NT2/D1 (cell line): ENCODE data around the gene REN.

Experiments used
- DNase-seq: peaks from one replicate; pipeline ENCODE4 v3.0.0-alpha.2; 2011; ENCODE audit warnings: low read depth, low spot score
- H3K27me3 ChIP-seq: 2 replicates; pipeline ENCODE4 v1.6.0; 2011; ENCODE audit warnings: mild to moderate bottlenecking; ENCODE audit not compliant: insufficient read length, insufficient read depth
- H3K36me3 ChIP-seq: 2 replicates; pipeline ENCODE4 v1.6.1; 2011; ENCODE audit warnings: mild to moderate bottlenecking, low read length, mixed read lengths; ENCODE audit not compliant: insufficient read depth, insufficient read length
- H3K4me1 ChIP-seq: 2 replicates; pipeline ENCODE4 v1.5.1; 2011; ENCODE audit not compliant: insufficient read depth, insufficient read length
- H3K4me3 ChIP-seq: 2 replicates; pipeline ENCODE4 v1.5.1; 2011; ENCODE audit warnings: low read depth; ENCODE audit not compliant: insufficient read length
- H3K9ac ChIP-seq: 2 replicates; pipeline ENCODE4 v1.6.0; 2011; ENCODE audit warnings: low read depth; ENCODE audit not compliant: insufficient read length
- H3K9me3 ChIP-seq: 2 replicates; pipeline ENCODE4 v1.5.1; 2011; ENCODE audit warnings: mild to moderate bottlenecking, low read length; ENCODE audit not compliant: insufficient read depth
- SUZ12 ChIP-seq: IDR thresholded peaks from 2 replicates; pipeline ENCODE4 v1.6.1; 2011; ENCODE audit not compliant: insufficient read length, insufficient read depth; ENCODE audit errors: extremely low read depth
- YY1 ChIP-seq: IDR thresholded peaks from 2 replicates; pipeline ENCODE4 v1.6.1; 2011; ENCODE audit not compliant: insufficient read length, insufficient read depth
- ZNF274 ChIP-seq: IDR thresholded peaks from 2 replicates; pipeline ENCODE4 v1.6.1; 2011; ENCODE audit warnings: mild to moderate bottlenecking, low read depth, low read length

REN gene

DNA sequence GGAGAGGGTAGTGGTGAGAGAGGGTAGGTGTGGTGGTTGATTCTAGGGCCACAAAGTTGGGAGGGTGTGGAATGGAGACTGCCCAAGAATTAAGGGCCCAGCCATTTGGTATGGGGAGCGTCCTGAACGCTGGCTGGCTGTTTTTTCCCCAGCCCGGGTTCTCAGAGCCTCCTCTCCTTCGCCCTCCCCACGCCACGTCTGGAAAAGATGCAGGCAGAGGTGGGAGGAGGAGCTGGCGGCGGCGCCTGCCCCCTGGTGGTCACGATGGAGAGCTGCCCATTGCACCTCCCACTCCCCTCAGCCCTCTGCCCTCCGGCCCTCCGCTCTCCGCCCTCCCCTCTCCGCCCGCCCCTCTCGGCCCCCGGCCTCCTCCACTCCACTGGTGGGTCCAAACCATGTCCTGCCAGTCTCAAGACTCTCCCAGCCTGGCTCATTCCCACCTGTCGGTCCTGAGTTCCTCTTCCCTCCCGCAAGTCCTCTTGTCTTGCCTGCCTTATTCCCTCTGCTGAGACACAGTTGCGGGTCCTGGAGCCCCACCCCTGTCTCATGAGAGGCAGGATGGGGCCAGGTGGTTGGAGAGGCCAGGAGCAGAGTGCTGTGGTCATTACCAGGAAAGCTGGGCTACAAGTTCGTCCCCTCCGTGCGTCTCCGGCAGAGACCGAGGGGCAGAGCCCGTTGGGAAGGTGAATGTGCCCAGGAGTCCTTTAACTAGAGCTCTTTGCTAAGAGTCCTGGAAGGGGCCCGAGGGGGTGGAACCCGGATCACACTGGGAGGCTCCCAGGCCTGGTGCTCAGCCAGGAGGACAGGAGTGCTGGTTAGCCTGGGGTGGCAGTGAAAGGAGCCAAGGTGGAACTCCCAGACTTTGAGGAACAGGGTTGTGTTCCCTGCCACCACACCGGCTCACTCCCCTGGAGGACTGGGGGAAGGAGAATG, 36.9 kb downstream of the REN start:
- peak overlapping the region; percentile 62 for H3K9ac ChIP-seq
- H3K4me1 ChIP-seq, result peaks cover 31% of the 10 kb centered on the region
- H3K4me3 ChIP-seq, result peak overlapping the region; percentile 0
- DNase-seq, result peak; percentile 75
- H3K27me3 ChIP-seq, result no peaks in the 10 kb centered on the region
- TF ChIP-seq ZNF274 (no peak), YY1 (no peak), SUZ12 (no peak)
- peaks cover 49% of the 10 kb centered on the region for H3K36me3 ChIP-seq
- H3K9me3 ChIP-seq, result no peaks in the 10 kb centered on the region

DNA sequence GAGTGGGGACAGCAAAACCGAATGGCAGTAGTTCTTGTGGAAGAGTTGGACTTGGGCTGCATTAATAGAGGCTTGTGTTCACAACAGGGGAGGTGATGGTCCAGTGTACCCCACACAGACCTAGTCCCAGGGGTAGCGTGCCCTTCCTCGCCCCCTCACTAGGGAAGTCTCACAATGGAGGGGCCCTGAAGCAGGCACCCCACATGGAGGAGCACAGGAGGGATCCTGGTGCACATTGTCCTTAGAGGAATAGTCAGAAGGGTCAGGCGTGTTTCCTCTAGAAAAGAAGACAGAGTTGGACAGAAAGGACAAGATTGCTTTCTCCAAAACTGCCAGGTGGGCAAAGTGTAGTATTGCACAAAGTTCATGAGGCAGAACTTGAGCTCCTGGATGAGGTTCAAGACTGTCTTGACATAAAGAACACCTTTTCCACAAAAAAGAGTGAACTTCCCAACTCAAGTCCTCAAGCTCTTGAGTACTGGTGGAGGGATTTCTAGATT, 37.6 kb downstream of the REN start:
- Histone ChIP-seq H3K4me3 (no peak overlapping the region), H3K4me1 (peaks cover 37% of the 10 kb centered on the region), H3K9me3 (no peaks in the 10 kb centered on the region), H3K36me3 (peaks cover 51% of the 10 kb centered on the region), H3K9ac (no peak overlapping the region), H3K27me3 (no peaks in the 10 kb centered on the region)
- no peak for DNase-seq
- no peak for TF ChIP-seq SUZ12
- TF ChIP-seq ZNF274, result no peak
- TF ChIP-seq YY1, result no peak

DNA sequence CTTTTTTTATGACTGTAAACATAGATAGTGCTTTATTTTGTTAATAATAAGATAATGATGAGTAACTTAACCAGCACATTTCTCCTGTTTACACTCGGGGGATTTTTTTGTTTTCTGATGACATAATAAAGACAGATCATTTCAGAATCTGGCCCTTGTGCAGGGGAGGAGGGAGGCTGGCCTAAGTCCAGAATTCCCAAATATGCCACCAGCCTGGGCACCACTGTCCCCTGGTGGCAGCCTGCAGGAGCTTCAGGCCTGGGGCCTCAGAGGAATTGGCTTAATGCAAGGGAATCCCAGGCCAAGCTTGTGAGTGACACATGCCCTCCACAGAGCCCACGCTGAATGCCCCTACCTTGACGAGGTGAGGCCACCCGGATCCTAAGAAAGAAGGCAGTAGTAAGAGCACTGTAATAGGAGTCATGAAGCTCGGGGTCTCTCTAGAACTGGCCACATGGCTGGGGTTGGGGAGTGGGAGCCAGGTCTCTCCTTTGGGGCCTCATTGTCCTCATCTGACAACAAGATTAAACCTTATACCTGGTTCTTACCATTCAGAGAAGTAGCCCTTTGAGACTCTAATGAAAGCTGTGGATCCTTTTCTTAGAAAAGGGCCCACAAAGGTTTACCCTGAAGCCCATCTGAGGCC, 38.4 kb downstream of the REN start:
- TF ChIP-seq YY1 (no peak), ZNF274 (no peak), SUZ12 (no peak)
- Histone ChIP-seq H3K36me3 (peaks cover 59% of the 10 kb centered on the region), H3K4me3 (no peak overlapping the region), H3K9me3 (no peaks in the 10 kb centered on the region), H3K27me3 (no peaks in the 10 kb centered on the region), H3K9ac (no peak overlapping the region), H3K4me1 (peaks cover 43% of the 10 kb centered on the region)
- peak; percentile 70 for DNase-seq

DNA sequence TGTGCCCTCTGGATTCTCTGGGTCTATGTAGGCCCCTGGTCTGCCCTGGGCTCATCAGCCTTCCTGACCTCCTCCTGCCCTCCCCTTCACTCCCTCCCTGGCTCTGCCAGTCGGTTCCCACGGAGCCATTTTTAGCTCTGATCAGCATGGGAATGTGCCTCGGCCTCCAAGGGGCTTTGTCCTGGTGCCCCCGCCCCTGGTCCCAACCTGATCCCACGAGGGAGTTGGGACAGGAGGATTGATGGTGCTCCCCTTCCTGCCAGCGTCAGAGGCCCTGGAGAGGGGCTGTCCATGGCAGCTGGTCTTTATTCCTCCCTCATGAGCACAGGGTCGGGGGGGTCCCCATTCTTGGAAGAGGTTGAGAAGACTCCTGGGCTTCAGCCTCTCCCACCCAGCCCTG, 39.2 kb downstream of the REN start:
- H3K4me3 ChIP-seq, result no peak overlapping the region
- H3K27me3 ChIP-seq, result no peaks in the 10 kb centered on the region
- peaks cover 64% of the 10 kb centered on the region for H3K36me3 ChIP-seq
- peaks cover 45% of the 10 kb centered on the region for H3K4me1 ChIP-seq
- TF ChIP-seq YY1, result no peak
- TF ChIP-seq ZNF274, result no peak
- no peak for TF ChIP-seq SUZ12
- H3K9me3 ChIP-seq, result no peaks in the 10 kb centered on the region
- no peak for DNase-seq
- no peak overlapping the region for H3K9ac ChIP-seq

DNA sequence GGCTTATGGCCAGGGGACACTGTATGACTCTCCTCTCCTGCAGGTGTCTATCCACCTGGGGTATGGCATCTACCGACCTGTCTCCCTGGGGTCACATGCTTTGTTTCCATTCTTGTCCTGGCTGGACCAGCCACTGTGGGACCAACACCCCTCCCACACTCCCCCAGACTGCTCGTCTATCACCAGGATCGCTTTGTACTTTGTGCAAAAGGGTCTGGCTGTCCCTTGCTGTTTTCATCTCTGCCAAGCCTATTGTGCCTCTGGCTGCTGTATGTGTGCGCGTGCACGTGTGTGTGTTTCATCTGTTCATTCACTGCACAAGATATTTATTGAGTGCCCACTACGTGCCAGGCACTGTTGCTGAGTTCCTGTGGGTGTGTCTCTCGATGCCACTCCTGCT, 39.8 kb downstream of the REN start:
- Histone ChIP-seq H3K36me3 (peaks cover 64% of the 10 kb centered on the region), H3K4me3 (no peak overlapping the region), H3K27me3 (no peaks in the 10 kb centered on the region), H3K9me3 (no peaks in the 10 kb centered on the region), H3K4me1 (peaks cover 45% of the 10 kb centered on the region), H3K9ac (no peak overlapping the region)
- no peak for DNase-seq
- TF ChIP-seq ZNF274 (no peak), YY1 (no peak), SUZ12 (no peak)

DNA sequence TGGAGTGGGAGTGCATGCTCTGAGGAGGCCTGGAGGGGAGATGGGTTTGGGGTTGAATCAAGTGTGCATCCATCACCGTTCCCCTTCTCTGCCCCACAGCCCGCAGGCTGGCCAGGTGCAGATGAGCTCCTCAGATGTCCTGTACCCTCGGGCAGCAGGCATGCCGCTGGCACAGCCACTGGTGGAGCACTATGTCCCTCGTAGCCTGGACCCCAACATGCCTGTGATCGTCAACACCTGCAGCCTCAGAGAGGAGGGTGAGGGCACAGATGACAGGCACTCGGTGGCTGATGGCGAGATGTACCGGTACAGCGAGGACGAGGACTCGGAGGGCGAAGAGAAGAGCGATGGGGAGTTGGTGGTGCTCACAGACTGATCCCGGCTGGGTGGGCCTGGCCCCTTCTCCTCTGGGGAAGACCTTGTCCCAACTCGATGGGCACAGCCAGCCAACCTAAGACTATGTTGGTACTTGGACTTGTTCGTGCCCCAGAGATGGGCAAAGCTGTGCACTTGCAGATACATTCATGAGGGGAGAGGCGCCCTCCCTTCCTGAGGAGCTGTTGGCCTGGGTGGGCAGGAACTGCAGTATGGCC, 40.3 kb downstream of the REN start:
- Histone ChIP-seq H3K4me1 (peaks cover 41% of the 10 kb centered on the region), H3K9ac (no peak overlapping the region), H3K9me3 (no peaks in the 10 kb centered on the region), H3K27me3 (no peaks in the 10 kb centered on the region), H3K36me3 (peaks cover 67% of the 10 kb centered on the region), H3K4me3 (no peak overlapping the region)
- TF ChIP-seq ZNF274, result no peak
- TF ChIP-seq SUZ12, result no peak
- no peak for TF ChIP-seq YY1
- DNase-seq, result no peak

DNA sequence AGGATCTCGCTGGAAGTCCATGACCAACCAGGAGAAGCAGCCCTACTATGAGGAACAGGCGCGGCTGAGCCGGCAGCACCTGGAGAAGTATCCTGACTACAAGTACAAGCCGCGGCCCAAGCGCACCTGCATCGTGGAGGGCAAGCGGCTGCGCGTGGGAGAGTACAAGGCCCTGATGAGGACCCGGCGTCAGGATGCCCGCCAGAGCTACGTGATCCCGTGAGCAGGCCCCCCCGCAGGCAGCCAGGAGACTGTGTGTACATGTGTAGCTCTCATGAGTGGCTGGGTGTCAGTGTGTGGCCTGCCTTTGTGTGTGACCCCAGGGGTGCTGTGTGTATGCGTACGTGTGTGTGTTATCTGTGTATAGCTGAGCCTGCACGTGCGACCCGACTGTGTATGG, 41.5 kb downstream of the REN start:
- Histone ChIP-seq H3K36me3 (peaks cover 73% of the 10 kb centered on the region), H3K4me3 (no peak overlapping the region)

More for the DNA sequence above, 41.5 kb downstream of the REN start:
- Histone ChIP-seq H3K9ac (no peak overlapping the region), H3K9me3 (no peaks in the 10 kb centered on the region), H3K27me3 (no peaks in the 10 kb centered on the region), H3K4me1 (peaks cover 31% of the 10 kb centered on the region)
- no peak for DNase-seq
- TF ChIP-seq YY1 (no peak), SUZ12 (no peak), ZNF274 (no peak)
